GM18867 (cell line): ENCODE measurements around the gene UVRAG.
"Not testable (repeated sequence)": the region's sequence is repeated elsewhere in the genome, so short reads cannot be mapped to it uniquely, and the experiment has no call there.

Experiments used
- ATAC-seq: cut with Tn5 transposase; IDR thresholded peaks from one replicate; pipeline ENCODE4 v1.9.1; 2021; ENCODE audit warnings: mild to moderate bottlenecking, moderate library complexity; ENCODE audit not compliant: unreplicated experiment

UVRAG gene

DNA sequence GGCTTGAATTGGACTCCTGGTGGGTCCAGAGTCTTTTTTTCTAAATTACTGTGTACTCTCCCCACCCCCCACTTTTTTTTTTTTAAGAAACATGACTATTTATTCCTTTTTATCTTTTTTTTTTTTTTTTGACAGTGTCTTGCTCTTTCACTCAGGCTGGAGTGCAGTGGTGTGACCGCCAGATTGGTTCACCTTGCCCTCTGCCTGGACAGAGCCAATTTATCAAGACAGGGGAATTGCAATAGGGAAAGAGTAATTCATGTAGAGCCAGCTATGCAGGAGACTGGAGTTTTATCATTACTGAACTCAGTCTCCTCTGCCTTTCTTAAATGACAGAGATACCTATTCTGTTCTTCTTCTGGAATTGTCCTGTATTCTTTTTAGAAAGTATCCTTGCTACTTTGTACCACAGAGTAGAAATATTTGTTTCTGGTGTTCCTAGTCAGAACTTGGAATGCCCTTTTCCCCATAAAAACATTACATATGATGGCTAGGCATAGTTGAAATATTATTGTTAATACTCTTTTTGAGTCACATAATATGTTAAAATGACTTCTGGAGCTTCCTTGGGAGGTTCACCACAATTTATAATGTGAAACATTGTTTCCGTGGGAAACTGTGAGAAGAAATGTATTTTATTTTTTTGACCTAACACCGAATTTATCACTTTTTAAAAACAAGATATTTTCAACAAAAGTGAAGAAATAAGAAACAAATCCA is 95.6 kb downstream of the UVRAG start:
- no peak for ATAC-seq

DNA sequence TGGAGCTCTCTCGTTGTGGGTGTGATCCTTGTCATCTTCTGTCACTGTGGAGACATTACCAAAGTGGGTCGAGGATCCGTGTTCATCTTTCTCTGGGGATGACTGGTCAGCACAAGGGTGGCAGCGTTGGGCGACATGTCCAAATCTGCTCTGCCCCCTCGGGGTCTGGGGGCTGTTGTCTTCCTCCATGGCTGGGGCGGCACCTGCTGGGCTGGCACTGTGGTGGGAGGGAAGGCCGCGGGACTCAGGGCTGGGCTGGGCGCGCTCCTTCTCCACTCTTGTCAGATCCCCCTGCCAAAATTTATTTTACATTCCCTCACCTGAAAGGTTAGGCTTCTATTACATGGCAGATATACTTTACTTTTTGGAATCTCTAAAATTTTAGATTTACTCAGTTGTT is 96.4 kb downstream of the UVRAG start:
- ATAC-seq: no peak

DNA sequence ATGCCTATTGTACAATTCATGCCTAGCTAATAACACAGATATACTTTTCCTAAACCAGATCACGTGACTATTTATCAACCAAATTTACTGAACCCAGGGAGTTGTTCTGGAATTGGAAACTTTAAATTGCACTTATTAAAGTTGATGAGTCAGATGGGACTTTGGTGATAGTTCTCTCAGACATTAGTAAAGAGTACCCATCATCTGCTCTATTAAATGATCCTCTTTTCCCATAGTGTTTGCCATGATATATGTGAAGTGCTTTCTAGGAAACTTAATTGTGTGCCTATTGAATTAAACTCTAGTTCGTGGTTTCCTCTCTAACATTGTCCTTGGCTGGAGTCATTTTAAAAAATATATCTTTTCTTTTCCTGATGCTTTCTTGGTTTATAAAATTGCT is 99.0 kb downstream of the UVRAG start:
- no peak for ATAC-seq

GRCh38 chr11:75916882-75917281 is 101.9 kb downstream of the UVRAG start:
- ATAC-seq: no peak

DNA sequence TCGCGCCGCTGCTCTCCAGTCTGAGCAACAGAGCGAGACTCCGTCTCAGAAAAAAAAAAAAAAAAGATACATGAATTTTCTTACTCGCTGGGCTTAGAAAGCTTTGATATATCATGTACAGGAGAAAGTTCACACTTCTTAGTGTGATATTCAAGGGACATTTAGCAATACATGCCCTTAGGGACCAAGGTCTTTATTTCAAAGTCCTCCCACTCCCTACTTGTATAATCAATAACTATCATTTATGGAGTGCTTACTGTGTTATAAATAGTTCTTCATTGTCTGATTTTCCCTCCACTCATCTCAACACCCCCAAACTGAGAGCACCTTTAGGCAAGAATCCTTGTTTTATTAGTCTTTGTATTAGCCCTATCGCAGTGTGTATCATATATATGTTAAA is 103.3 kb downstream of the UVRAG start:
- no peak for ATAC-seq

DNA sequence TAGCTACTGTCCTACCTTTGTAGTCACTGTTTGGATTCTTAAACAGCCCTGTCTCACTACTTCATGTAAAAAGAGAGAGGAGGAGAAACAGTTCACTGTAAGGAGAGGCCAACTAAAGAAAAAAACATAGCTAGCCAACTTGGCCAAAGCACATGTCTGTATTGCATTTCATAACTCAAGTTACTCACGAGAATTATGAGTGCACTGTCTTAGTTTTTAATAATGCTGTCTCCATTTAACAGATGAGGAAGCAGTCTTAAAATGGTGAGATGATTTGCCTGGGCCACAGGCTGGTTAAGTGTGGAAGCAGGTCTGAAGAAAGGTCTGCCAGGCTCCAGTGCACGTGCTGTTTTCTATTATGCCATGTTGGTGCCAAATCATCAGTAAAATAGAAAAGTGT is 104.5 kb downstream of the UVRAG start:
- no peak for ATAC-seq

- no peak for ATAC-seq
Measured at GRCh38 chr11:75920848-75921247, 105.8 kb downstream of the UVRAG start.

DNA sequence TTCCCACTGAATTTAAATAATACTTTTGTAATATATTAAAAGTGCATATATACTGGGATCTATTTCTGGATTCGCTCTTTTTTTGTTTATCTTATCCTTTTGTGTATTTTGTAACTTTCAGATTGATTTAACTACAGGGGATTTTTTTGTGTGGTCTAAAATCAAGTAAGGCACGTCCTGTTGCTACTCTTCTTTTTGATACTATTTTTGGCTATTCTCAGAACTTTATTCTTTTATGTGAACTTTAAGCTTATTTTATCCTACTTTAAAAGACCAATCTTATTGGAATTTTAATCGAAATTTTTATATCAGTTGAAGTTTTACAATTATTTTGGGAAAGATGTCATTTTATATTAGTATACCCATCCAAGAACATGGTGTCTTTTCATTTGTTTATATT is 106.8 kb downstream of the UVRAG start:
- ATAC-seq: no peak

DNA sequence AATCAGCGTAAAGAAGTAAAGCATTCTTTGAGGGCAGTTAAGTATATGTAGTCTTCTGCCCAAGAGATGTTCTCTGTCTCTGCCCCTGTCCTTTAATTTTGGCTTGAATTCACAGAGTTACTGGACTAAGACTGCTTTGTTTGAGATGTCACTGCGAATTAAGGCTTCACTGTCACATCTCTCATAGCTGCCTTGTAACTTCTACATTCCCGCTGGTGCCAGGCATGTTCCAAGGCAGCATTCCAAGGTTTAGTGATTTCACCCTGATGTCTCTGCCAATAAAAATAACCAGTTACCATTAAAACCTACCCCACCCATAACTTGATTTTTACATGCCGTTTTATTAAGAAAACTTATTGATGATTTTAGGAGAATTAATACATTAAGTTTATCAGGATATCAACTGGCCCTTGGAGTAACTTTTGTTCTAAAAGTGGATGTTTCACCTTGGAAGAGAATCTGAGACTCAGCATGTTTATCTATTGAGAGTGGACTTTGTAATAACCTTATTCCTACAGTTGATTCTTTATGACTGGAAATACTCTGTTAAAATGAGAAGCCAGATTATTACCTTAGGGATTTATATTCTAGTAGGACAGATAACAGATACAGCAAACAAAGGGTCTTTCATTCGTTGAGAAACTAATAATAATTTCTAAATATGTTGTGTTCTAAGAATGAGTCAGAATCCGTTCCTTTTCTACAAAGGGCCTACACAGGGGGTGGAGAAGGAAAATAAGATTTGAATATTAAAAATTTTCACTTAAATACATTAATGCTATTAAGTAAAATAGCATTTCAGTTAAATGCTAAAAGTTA is 110.2 kb downstream of the UVRAG start:
- no peak for ATAC-seq

DNA sequence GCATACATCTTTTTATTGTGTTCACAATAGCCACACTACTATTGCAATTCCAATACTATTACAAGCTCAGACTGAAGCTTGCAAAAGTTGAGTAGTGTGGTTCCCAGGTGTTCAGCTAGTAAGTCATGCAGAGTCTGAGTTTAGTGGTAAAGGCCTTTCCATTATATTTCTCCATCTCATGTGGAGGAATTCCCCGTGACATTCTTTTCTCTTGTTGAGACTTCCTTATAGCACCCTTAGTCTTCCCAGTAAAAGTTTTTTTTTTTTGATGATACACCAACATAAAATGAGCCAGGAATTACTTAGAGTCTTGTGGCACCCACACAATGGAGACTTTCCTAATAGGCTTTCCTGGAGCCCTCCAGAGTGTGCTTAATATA is 110.8 kb downstream of the UVRAG start:
- ATAC-seq: no peak

- ATAC-seq: no peak
Measured at GRCh38 chr11:75929706-75930105, 114.7 kb downstream of the UVRAG start.

DNA sequence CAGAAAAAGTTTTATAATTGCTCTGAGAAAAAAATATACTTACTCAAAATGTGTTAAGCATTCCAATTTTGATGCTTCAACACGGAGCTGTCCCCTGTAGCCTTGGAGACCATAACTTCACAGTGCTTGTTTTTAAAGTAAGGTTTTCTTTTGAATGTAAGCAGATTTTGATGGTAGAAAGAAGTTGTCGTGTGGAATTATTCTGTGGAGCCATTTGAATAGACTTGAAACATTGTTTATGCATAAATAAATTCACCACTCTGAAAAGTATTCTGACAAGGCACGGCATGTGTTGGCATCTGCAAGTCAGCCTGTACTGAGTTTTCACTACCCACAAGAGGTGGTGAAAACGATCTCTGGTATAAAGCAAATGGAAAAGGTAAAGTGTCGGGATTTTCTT is 115.5 kb downstream of the UVRAG start:
- ATAC-seq: no peak

GRCh38 chr11:75931124-75931523 is 116.1 kb downstream of the UVRAG start:
- no peak for ATAC-seq

DNA sequence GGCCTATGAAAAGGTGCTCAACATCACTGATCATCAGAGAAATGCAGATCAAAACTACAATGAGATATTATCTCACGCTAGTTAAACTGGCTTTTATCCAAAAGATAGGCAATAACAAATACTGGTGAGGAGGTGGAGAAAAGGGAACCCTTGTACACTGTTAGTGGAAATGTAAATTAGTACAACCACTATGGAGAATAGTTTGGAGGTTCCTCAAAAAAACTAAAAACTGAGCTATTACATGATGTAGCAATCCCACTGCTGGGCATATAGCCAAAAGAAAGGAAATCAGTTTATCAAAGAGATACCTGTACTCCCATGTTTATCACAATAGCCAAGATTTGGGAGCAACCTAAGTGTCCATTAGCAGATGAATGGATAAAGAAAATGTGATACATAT is 118.7 kb downstream of the UVRAG start:
- not testable (repeated sequence) for ATAC-seq

GRCh38 chr11:75934851-75935250 is 119.8 kb downstream of the UVRAG start:
- ATAC-seq: no peak

DNA sequence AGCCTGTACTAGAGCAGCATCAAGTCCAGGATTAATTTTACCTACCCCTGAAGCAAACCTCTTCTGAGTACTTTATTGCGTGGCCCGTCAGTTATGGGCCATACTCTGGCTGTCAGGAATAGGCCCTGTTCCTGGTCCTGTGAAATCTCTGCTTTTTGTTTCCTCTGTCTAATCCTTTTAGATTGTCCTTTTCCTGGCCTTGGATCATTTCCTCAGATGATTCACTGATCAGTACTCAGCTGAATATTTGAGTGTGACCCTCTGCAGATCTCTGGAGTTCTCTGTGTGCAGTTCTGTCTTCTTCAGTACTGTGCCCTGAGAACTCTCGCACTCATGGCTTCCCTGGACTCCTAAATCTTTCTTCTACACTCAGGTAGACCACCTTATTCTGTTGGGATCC is 123.5 kb downstream of the UVRAG start:
- ATAC-seq: no peak

GRCh38 chr11:75939516-75939915 is 124.5 kb downstream of the UVRAG start:
- no peak for ATAC-seq

GRCh38 chr11:75939992-75940391 is 125.0 kb downstream of the UVRAG start:
- no peak for ATAC-seq

DNA sequence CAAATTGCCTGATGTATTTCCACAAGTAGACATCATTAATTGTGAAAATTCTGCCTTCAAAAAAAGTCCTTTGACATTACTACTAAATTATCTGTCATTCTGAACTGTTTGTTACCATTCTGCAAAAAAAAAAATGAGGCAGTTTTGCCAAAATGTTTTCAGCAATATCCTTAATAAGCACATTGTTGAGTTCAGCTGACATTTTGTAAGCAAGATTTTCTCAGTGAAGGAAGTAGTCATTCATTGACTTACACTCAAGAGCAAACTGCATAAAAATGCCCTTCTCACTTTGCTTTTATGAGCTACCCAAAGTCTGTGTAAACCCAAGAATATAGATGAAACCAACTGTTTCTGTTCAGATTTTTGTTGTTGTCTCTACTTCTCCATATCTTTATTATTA is 125.9 kb downstream of the UVRAG start:
- ATAC-seq: no peak

DNA sequence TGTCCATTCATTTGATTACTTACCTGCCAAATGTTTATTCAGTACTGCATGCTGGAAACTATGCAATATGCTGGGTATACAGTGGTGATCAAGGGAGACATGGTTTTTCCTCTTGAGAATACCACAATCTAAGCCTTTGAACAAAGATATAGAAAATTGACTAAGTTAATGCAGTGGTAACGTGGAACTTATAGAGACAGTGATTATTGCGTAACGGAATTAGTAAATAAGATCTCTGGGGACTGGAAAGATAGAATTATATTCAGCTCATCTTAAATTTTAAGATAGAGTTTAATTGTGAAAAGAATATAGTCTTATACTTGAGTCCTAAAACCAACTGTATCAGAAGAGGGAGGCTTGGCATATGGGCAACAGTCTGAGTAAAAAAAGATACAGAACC is 129.5 kb downstream of the UVRAG start:
- no peak for ATAC-seq

DNA sequence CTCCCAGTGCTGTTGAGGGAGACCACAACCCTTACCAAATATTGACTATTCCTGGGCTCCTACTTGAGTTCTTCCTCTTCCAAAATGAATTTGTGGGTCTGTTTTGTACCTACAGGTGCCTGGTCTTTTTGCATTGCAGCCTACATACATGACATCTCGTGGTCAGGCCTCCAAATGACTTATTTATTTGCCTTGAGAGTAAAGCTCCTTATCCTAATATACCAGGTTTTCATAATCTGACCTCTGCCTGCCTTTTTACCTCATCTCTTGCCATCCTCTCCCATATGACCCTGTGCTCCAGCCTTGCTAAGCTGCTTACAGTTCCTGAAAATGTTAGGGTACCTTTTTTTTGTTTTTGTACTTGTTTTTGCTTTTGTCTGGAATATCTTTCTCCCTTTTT is 130.4 kb downstream of the UVRAG start:
- no peak for ATAC-seq

- no peak for ATAC-seq
Measured at GRCh38 chr11:75945947-75946346, 130.9 kb downstream of the UVRAG start.
